Skin of body (tissue), 2 donors: ENCODE data around the gene UTP11. TPM values are rescaled to one million over a fixed set of nuclear protein-coding genes. Genes with fewer than 3 reads are reported as not detected.
A peak's percentile ranks its signal among the peaks of the same experiment; 100 is the strongest.

ENCODE experiments used
- DNase-seq: peaks from one replicate; lab custom pipeline; 2025; lab: John Stamatoyannopoulos, UW
- total RNA-seq: library from RNA; depleted of rRNA; stranded (reverse); fragments of >200 nt; gene quantifications from one replicate; pipeline ENCODE4 v1.2.3, GENCODE V29; 2014

Gene UTP11
- total RNA-seq, 1 donor from 2014 or later = 38.6 TPM

- DNase-seq = no peak
Measured at GRCh38 chr1:38045401-38046332, 33.1 kb downstream of the UTP11 start.

- no peak for DNase-seq
Measured at GRCh38 chr1:38046333-38046883, 33.9 kb downstream of the UTP11 start, which contains the start of gene POU3F1. Gene POU3F1, minus strand, starts transcription at chr1:38046793. Its CDS starts 50 bp downstream, at chr1:38046743.

- DNase-seq = peak; percentile 55
Measured at GRCh38 chr1:38046884-38047602, 34.5 kb downstream of the UTP11 start.

DNA sequence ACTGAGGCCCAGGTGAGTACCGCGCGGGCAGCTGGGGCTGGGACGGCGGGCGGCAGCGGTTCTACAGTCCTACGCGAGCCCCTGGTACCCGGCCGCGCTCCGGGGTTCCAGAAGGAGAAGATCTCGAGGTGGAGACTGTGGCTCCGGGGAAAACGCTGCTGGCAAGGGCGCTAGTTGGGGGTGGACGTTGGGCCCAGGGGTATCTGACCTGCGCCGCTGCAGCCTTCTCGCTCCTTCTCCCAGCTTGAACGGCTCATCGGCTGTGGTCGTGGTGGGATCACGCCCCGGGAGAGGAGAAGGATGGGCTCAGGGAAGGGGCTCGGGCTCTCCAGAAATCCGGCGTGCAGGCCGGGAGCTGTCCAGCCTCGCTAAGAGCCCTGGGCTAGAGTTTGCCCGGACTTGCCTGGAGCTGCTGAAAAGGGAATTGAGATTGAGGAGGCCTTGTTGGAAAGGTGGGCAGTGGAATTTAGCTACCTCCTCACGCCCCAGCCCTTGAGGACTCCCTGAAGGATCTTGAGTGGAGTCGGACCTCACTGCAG is 35.1 kb downstream of the UTP11 start:
- no peak for DNase-seq

DNA sequence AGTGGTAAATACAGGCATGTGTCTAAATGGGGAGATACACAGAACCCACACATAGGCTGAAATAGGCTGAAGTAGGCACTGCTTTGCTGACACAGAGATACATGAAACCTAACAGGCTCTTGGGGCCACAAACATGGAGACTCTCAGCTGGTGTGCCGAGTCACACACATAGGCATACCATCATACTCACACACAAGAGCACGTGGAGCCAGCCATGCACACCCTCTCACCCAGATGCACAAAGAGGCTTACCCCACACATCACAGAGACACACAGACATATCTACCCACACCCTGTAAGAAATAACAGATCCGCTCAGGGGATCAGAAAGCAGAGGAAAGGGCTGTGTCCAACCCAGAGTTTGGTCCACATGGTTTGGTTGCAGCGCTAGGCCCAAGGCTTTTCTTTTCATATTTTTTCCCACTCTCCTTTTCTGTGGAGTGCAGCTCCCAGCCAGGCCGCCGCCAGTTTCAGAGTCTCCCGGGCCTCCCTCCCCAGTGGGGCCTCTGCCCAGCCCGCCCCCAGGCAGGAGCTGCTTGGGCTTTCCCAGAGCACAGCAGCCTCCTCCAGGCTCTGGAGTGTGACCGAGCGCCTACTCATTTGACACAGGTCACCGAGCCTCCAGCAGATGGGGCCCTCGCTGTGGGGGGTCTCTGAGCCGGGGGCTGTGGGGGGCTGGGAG is 38.0 kb downstream of the UTP11 start:
- no peak for DNase-seq

GRCh38 chr1:38051079-38051543 is 38.6 kb downstream of the UTP11 start:
- DNase-seq = no peak

DNA sequence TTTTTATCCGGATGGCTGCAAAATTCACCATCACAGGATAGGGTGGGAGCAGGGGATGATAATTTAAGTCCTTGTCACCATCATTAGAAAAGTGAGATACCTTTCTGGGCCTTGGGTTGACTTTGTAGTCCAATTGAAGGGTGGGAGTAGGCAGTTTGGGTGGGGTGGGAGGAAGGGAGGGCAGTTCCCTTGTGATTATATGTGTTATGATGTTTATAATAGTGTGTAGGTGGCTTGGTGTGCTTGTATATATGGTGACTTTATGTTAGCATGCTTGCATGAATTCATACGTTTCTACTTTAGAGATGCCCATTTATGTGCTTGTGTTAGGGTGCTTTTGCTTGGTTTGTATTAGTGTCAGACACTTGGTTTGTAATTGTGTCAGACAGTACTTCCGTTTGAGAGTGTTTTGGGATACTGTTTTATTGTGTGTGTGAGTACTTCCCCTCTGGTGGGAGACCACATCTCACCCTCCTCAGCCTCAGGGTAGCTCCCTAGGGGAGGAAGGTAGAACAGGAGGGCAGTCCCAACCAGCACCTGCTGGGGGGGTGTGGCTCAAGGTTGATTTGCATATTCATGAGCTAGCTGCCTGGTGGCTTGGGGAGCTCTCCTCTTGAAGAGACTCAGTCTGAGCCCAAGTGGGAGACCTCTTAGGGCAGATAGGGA is 40.3 kb downstream of the UTP11 start:
- no peak for DNase-seq

DNA sequence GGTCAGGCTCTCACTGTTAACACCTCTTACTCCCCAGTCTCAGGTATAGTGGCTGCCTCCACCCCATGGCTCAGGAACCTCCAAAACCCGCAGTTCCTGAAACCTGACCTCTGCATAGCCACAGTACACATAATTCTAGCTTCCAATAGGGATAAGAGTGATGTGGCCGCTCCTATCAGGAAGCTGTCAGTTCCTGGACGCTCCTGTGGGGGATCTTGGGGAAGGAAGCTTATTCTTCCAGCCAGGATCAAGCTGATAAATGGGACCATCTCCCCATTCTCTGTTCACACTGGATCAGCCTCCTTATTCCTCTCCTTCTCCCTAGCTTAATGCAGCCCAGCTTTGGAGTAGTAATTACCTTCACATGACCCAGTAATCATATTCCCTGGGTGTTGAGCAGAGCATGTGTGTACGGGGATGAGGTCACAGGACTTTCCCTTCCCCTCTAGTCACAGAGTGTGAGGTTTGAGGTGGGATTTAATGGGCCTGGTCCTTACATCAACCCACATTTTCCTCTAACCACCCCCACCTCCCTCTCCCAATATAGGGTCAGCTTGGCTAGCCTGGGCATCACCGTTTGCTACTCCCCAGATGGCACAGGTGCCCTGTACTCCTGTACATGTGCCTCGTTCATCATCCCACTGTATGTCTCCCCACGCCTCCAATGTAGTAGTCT is 41.0 kb downstream of the UTP11 start:
- DNase-seq = no peak

GRCh38 chr1:38055398-38055797 is 42.9 kb downstream of the UTP11 start:
- DNase-seq = no peak

DNA sequence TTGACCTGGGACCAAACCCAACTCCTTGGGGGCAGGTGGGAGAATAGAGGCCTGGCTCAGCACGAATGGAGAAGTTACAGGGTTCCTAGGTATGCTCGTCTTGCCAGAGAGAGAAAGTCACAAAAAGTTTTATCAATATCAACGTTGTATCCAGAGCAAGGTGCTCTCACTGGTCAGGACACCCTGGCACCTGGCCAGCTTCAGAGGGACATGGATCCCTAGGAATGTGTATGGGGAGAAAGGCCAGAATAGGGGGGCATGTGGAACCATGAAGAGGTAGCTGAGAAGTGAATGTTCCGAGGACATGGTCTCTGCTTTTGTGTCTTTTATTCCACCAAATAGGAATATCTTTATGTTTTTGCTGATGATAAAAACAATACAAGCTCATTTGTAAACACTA is 43.4 kb downstream of the UTP11 start:
- DNase-seq = no peak

DNA sequence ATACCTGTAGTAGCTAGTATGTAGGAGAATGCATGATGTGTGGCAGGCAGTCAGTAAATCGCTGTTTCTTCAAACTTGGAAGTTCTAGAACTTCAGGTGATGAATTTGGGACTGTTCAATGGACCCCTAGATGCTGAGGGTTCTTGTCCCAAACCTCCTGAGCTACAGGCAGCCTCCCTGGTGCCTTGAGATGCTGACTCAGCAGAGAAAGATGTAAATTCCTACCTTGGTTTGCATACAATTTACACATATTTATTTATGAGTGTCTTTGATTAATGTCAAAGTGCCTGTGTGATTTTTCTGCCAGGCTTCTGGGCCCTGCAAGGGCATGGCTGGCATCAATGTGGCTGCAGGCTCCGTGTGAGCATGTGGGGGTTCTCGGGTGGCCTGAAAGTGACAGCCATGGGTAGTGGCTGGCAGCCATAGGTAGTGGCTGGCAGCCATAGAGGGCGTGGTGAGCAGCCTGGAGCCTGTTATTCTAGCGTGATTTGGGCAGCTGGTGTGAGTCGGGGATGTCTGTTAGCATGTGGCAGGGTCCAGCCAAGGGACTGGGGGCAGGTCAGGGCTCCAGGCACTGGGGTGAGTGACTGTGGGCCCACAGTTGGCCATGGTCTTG is 47.2 kb downstream of the UTP11 start:
- DNase-seq = no peak

DNA sequence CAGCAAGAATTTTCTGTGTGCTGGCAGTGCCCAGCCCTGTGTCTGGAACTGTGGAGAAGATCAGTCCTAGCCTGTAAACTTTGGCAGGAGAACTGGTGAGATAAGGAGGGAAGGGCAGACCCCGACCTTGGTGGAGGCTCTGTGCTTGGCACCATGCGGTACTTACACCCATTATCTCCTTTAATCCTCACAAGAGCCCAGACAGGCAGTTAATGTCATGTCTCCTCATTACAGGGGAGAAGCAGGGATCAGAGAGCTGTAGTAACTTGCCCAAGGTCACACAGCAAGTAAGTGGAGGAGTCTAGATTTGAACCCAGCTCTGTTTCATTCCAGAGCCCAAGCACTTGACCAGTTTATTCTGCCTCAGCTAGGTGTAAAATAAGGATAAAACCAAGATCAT is 48.0 kb downstream of the UTP11 start:
- DNase-seq = no peak

DNA sequence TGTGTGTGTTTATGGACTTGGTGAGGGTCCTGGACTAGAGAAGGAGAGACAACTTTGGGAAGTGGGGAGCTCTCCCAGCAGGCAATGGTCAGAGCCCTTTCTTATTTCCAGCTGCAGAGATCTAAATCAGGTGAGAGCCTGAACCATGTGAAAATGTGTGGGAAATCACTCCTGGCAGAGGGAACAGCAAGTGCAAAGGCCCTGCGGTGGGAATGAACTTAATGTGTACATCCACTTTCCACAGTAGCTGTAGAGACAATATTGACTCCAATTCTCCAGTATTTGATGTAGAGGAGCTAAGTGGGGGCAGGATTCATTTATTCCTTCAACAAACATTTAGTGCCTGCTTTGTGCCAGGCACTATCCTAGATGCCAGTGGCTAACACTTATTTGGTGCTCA is 48.8 kb downstream of the UTP11 start:
- no peak for DNase-seq

- no peak for DNase-seq
Measured at GRCh38 chr1:38061883-38062328, 49.4 kb downstream of the UTP11 start.

DNA sequence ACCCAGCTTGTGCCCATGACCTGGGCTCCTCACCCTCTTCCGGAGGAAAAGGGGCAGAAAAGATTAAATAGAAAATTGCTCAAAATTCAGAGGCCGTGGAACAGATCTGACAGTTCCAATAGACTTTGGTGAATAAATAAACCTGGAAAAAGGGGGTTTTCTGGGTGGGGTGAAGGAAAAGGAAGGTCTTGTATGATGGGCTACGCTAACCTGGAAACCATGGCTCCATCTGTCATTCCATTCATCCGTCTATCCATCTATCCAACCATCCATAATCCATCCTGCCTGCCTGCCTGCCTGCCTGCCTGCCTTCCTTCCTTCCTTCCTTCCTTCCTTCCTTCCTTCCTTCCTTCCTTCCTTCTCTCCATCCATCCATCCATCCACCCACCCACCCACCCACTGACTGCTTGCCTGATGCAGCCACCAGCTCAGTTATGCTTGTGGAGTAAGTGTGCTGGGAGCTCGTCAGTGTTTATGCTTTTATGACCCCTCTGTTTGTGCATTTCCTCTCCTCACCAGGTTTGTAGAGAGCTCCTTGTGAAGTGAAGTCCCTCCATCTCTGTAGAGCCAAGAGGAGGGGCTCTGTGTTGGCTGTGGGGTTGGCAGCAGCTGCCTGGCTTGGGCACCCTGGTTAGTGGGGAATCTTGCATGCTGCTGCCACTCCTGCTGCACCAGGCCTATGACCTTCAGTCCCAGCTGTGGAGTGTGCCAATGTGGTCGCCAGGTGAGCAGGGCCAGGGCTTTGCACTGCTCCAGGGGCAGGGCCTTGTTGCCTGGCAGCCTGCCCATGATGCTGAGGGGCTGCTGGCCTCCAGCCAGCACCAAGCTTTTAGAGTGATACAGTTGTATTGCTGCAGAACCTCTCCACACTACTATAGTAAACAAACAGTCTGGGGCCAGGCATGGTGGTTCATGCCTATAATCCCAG is 50.1 kb downstream of the UTP11 start:
- no peak for DNase-seq

DNA sequence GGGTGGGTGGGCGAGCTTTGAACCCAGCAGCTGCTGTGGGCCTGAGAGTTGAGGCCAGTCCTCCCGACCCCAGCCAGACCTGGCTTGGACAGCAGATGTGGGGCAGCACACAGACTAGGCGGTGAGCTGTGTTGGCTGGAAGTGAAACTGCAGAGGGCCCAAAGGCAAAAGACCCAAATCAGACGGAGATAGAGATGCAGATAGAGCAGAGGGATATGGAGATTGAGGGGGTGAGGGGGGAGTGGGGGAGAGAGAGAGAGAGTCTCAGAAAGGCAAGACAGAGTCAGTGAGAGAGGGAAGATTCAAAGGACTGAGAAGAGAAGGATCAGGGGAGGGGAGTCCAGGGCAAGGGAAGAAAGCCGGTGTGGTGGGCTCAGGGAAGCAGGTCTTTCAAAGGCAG is 51.1 kb downstream of the UTP11 start:
- no peak for DNase-seq

- DNase-seq = no peak
Measured at GRCh38 chr1:38064197-38064903, 51.8 kb downstream of the UTP11 start.
